ENCODE results near the gene THAP11. TPM values are rescaled to one million over a fixed set of nuclear protein-coding genes. Genes with fewer than 3 reads are reported as not detected.

The THAP11 gene
- total and polyA plus RNA-seq, 2 experiments from 2014 or later, result 37.3 to 115 TPM

- TF ChIP-seq, protein P1, sequence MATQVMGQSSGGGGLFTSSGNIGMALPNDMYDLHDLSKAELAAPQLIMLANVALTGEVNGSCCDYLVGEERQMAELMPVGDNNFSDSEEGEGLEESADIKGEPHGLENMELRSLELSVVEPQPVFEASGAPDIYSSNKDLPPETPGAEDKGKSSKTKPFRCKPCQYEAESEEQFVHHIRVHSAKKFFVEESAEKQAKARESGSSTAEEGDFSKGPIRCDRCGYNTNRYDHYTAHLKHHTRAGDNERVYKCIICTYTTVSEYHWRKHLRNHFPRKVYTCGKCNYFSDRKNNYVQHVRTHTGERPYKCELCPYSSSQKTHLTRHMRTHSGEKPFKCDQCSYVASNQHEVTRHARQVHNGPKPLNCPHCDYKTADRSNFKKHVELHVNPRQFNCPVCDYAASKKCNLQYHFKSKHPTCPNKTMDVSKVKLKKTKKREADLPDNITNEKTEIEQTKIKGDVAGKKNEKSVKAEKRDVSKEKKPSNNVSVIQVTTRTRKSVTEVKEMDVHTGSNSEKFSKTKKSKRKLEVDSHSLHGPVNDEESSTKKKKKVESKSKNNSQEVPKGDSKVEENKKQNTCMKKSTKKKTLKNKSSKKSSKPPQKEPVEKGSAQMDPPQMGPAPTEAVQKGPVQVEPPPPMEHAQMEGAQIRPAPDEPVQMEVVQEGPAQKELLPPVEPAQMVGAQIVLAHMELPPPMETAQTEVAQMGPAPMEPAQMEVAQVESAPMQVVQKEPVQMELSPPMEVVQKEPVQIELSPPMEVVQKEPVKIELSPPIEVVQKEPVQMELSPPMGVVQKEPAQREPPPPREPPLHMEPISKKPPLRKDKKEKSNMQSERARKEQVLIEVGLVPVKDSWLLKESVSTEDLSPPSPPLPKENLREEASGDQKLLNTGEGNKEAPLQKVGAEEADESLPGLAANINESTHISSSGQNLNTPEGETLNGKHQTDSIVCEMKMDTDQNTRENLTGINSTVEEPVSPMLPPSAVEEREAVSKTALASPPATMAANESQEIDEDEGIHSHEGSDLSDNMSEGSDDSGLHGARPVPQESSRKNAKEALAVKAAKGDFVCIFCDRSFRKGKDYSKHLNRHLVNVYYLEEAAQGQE (IDR thresholded peaks at IDR 0.05; ENCODE audit: unreplicated experiment), result no peak
- TF ChIP-seq EZH2 (IDR thresholded peaks at IDR 0.05; ENCODE audit: low read depth, unreplicated experiment) (no peak), STAT1 (IDR thresholded peaks at IDR 0.05; ENCODE audit: unreplicated experiment) (no peak), CREB1 (CRISPR knock-in tag; IDR thresholded peaks at IDR 0.05; ENCODE audit: low read depth) (peak; percentile 53), ZNF331 (CRISPR knock-in tag; IDR thresholded peaks at IDR 0.05; ENCODE audit: low read depth) (no peak), POLR2AphosphoS5 (IDR thresholded peaks at IDR 0.05; ENCODE audit: low read depth) (peak; percentile 93), ETS1 (IDR thresholded peaks at IDR 0.05) (peak; percentile 99)
Measured at GRCh38 chr16:67806428-67807147, 35.5 kb upstream of the THAP11 start, which contains the start of the genes RANBP10 and TSNAXIP1 (continued).

DNA sequence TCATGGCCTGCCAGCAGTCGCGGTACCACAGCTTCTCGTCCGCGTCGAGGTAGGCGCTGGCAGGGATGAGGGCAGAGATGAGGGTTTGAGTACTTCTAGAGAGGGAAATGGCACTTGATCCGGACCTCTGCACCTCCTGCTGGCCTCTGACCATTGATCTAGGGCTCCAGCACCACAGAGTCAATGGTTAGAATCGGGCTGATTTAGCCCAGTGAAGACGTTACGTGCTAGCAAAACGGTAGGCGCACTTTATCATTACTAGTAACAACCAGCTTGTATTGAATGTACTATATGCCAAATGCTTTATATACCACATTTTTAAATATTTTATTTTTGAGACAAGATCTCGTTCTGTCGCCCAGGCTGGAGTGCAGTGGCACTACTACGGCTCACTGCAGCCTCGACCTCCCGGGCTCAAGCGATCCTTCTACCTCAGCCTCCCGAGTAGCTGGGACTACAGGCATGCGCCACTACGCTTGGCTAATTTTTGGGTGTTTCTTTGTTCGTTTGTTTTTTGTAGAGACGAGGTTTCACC is 34.9 kb upstream of the THAP11 start:
- Mint-ChIP-seq H3K27ac (peak overlapping the region; percentile 90; the same call in 1 of the 2 replicates), H3K36me3 (ENCODE audit: low read depth) (peaks cover 25% of the 10 kb centered on the region), H3K9me3 (no peaks in the 10 kb centered on the region; the same call in 2 of the 3 replicates), H3K27me3 (ENCODE audit: insufficient read depth, low read depth, poor library complexity) (no peaks in the 10 kb centered on the region), H3K4me1 (peaks cover 9% of the 10 kb centered on the region), H3K4me3 (peak overlapping the region; percentile 93)
- DNase-seq (ENCODE audit: low spot score) (no peak), ATAC-seq (peak; percentile 16)
- Histone ChIP-seq H3K4me2 (peak overlapping the region; percentile 80), H3K36me3 (ENCODE audit: insufficient read depth) (peaks cover 7% of the 10 kb centered on the region; the same call in 1 of the 2 replicates), H3K27ac (ENCODE audit: low read depth) (no peak overlapping the region), H3K79me2 (replicated peaks; ENCODE audit: insufficient read depth) (peaks cover 34% of the 10 kb centered on the region), H3K4me1 (ENCODE audit: insufficient read depth) (peaks cover 8% of the 10 kb centered on the region), H4K20me1 (replicated peaks; ENCODE audit: insufficient read depth) (peaks cover 6% of the 10 kb centered on the region; the same call in 1 of the 2 replicates), H3K9me2 (ENCODE audit: insufficient read depth) (no peaks in the 10 kb centered on the region), H3F3A (replicated peaks; ENCODE audit: low read depth) (peaks cover 6% of the 10 kb centered on the region; the same call in 1 of the 2 replicates), H2AFZ (peak overlapping the region; percentile 4; the same call in 1 of the 2 replicates), H3K4me3 (peak overlapping the region; percentile 86), H3K27me3 (ENCODE audit: insufficient read depth) (no peaks in the 10 kb centered on the region)
- TF ChIP-seq, protein P2, sequence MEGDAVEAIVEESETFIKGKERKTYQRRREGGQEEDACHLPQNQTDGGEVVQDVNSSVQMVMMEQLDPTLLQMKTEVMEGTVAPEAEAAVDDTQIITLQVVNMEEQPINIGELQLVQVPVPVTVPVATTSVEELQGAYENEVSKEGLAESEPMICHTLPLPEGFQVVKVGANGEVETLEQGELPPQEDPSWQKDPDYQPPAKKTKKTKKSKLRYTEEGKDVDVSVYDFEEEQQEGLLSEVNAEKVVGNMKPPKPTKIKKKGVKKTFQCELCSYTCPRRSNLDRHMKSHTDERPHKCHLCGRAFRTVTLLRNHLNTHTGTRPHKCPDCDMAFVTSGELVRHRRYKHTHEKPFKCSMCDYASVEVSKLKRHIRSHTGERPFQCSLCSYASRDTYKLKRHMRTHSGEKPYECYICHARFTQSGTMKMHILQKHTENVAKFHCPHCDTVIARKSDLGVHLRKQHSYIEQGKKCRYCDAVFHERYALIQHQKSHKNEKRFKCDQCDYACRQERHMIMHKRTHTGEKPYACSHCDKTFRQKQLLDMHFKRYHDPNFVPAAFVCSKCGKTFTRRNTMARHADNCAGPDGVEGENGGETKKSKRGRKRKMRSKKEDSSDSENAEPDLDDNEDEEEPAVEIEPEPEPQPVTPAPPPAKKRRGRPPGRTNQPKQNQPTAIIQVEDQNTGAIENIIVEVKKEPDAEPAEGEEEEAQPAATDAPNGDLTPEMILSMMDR (conservative IDR thresholded peaks at IDR 0.05; ENCODE audit: low read depth in 2 of 2), result 0 out of 4 replicates have a peak, but pooled peaks of 1 of the 2 experiments have one; percentile 7
- TF ChIP-seq STAT1 (IDR thresholded peaks at IDR 0.05; ENCODE audit: unreplicated experiment) (no peak), JUNB (IDR thresholded peaks at IDR 0.05; ENCODE audit: unreplicated experiment) (no peak)
